GM21390 (cell line): ENCODE measurements around the gene MAML3.

Experiments used
- ATAC-seq: cut with Tn5 transposase; IDR thresholded peaks from one replicate; pipeline ENCODE4 v1.9.1; 2021; ENCODE audit not compliant: unreplicated experiment

MAML3 gene

DNA sequence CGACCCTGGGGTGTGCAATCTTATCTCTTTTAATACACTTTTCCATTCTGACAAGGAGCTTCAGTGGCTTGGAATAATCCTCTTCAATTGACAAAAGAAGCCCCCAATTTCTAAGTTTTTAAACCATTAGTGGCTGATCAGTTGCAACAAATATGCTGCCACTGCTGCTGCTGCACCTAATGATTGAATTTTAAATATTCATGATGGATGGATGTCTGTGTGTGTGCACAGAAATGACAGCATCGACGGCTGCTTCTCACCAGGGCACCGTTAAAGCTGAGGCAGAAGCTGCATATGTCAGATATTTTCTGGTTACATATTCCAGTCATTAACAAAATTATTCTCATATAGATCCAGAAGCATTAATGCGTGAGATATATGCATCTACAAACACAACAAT is 306.0 kb downstream of the MAML3 start:
- ATAC-seq = no peak

DNA sequence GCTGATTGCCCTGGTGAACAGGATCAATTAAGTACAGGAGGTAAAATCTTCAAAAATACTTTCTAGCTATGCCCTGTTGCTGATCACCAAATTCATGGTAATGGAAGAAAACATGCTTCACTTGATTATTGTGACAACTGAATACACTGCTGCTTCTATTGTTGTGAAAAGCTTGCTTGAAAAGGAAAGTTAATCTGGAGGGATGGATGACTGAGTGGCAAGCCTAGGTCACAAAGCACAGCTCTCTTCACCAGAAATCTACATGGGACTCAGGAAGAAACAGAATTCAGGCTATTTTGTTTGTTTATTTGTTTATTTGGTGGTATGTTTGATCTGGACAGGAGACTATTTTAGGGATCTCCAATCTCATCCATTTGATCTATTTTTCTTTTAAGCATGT is 306.4 kb downstream of the MAML3 start:
- ATAC-seq = no peak

DNA sequence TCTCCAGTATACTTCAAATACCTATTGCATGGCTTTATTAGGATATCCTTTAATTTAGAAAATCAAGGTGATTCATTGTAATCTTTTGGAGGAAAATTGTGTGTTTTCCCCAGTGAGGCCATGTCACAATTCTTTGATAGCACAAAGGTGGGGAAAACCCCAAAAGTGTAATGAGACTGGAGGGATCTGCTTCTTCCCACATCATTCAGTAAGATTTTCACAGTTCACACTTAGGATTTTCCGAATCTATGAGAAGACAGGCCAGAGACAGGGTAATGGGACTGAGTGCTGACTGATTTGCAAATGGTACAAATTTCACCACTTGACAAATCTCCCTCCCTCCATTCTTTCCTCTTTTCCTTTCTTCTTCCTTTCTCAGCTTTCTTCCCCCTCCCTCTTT is 307.2 kb downstream of the MAML3 start:
- ATAC-seq = no peak

- ATAC-seq = no peak
Measured at GRCh38 chr4:139845453-139846093, 308.4 kb downstream of the MAML3 start.

GRCh38 chr4:139844459-139845036 is 309.4 kb downstream of the MAML3 start:
- no peak for ATAC-seq

- no peak for ATAC-seq
Measured at GRCh38 chr4:139844057-139844456, 309.9 kb downstream of the MAML3 start.

DNA sequence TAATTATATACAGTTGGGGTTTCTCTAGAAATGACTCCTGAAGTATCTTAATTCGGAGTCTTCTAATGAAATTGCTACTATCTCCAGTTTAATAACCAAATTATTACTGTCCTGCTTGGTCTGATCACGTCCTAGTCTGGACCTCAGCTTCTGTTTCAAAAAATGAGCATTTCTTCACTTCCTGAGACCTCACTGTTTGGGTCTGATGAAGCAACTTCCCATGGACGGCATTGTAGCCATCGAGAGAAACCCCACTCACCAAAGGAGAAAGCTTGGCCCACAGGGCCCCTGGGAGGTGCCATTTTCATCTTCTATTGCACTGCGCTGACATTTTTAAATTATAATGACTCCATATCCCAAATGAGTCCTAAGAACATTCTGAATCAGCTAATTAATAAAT is 310.3 kb downstream of the MAML3 start:
- ATAC-seq = no peak

- no peak for ATAC-seq
Measured at GRCh38 chr4:139841464-139842195, 312.4 kb downstream of the MAML3 start.

DNA sequence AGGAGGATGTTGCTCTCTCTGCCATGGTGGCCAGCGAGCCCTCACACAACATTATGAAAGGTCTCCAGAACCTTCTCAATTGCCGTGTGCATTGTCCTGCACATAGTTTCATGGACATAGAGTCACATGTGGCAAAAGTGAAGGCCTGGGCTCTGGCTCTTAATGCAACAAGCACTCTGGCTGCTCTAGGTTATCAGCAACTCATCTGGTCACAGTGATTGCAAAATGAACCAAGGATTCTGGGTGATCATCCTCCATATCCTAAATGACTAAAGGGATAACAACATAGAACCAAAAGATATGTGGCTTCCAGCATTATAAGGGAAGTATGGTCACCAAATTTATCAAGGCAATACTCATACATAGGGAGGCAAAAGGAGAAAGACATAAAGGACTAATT is 313.2 kb downstream of the MAML3 start:
- ATAC-seq = no peak

DNA sequence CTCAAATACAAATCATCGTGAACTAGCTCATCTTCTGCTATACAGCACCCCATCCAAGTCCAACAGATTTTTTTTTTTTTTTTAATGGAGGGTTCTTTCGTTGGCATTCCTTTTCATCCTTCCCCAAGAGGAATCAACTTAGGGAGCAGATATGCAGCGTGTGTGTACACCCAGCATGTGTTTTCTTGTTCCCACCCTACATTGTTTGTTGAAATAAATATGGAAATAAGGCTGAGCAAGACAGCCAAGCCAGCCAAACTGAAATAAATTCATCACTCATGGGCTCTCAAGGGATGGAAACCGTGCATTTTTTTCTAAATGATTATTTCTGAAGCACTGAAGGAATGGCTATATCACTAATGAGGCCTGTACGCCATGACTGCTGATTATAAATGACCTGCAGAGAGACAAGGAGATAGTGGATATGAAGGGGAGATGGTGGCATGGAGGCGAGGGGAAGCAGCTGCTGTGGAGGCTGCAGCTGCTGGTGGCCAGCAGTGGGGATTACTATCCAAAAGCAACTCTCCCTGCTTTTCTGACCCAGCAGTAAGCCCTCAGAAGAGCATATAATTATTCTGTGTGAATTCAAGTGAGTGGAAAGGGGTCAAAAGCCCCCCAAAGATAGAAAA is 314.5 kb downstream of the MAML3 start:
- ATAC-seq = no peak

GRCh38 chr4:139838811-139839210 is 315.2 kb downstream of the MAML3 start:
- ATAC-seq = no peak

DNA sequence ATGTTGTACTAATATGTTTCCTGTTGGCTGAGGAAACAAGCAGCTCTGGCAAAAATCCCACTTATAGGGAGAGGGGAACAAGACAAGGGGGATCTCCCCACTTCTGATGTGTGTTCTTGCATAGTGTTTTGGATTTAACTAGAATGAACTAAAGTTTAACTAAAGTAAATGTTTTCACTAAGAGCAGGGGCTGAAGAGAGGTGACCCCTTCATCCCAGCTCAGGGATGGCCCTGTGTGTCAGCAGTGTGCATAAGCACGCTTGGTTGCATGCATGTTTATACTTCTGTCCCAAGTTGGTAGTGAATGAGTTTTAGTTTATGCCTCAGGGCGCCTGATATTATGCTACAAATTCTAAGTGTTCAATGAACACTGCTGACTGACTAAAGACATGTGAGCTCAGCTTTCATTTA is 319.0 kb downstream of the MAML3 start:
- no peak for ATAC-seq

DNA sequence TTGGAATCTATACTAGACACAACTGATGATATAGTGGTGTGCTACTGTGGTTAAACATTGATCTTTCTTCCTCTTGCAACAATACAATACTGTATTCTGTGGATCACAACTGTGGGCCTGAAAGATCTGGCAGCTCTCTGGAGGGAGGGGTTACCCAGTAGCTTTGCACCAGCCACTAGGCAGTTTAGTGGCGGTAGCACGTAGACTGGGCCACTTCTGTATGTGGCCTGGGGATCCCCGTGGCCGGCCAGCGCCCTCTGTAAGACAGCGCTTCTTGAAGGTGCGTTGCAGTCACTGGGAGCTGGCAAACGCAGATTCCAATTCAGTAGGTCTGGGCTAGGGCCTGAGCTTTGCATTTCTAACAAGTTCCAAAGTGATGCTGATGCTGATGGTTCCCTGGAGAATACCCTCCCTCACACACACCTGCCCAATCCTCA is 319.7 kb downstream of the MAML3 start:
- ATAC-seq = no peak

GRCh38 chr4:139833151-139833910 is 320.7 kb downstream of the MAML3 start:
- no peak for ATAC-seq

DNA sequence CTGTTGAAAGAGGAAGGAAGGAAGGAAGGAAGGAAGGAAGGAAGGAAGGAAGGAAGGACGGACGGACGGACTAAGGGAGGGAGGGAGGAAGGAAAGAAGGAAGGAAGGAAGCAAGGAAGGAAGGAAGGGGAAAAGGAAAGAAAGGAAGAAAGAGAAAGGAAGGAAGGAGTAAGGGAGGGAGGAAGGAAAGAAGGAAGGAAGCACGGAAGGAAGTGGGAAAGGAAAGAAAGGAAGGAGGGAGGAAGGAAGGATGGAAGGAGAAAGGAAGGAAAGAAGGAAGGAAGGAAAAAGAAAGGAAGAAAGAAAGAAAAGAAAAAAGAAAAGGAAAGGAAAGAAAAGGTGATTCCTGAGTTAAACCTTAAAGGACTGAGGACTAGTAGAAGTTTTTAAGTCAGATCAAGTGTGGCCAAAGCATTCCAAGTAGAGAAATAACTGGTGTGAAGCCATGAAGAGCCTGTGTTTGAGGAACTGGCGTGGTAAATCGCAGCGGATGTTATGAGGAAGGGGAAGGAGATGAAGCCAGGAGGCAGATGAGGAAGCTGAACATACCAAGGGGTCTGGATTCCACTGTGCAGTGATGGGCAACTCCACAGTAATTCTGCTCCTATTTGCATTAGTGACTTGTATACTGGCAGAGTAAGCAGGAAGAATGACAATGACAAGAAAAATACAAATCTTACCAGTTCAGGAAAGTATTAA is 324.9 kb downstream of the MAML3 start:
- no peak for ATAC-seq

DNA sequence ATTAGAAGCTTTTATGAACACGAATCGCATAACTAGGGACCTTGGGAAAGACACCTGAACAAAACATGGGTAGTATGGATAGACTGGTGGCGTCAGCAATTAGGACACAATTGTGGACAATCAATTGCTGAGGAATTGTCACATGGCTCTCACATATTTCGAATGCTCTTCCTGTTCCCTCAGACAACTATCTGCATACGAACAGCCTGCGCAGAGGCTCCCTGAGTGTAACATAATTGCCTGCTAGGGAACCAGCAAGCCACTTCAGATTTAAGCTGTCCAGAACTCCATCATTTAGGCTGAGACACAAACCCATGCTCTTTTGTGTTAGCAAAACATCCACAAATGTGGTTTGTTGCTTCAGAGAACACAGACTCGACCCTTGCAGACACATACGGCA is 327.6 kb downstream of the MAML3 start:
- no peak for ATAC-seq

DNA sequence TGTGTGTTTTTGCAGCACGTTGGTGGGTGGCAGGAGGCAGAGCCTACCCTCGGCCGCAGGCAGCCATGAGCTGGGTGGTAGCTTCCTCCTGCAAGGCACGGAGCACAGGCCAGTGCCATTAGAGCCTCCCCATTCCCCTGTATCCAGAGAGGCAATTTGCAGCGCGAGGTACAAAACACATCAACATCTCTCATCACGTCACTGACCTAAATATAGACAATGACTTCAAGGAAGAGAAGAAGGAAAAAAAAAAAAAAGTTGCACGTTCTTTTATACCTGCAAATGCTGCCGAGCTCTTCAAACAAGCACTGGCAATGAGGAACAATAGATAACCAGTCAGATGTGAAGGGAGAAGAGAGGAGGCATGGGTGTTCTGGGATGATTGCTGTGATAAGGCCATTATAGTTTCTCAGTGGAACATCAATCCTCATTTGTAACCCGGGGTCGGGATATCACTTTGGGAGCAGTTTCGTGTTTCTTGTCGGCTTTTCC is 328.4 kb downstream of the MAML3 start:
- no peak for ATAC-seq

DNA sequence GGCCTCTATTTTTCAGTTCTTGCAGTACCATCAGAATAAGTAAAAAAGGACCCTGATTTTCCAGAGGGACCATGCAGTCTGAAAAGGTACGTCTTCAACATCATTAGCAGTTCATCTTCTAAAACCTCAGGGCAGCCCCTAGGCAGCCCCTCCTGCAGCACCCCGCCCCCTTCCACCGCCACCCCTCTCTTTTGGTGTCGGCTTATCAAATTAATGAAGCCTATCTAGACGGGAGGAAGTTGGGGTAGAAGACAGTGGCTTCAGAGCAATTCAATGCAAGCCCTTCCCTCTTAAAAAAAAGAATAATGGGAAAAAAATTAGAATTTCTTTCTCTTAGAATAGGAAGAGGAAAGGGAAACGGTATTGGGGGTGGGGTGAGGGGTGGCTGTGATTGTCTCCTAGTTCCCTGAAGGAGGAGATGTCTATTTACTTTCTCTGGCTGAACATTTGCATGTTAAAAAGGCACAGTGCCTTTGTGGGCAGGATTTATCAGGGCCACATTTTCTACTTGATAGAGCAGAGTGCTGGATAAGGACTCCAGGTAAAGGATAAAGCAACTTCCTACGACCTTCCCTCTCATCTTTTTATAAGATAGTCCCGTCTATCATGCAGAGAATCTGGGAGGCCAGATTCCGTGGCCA is 329.0 kb downstream of the MAML3 start:
- no peak for ATAC-seq

DNA sequence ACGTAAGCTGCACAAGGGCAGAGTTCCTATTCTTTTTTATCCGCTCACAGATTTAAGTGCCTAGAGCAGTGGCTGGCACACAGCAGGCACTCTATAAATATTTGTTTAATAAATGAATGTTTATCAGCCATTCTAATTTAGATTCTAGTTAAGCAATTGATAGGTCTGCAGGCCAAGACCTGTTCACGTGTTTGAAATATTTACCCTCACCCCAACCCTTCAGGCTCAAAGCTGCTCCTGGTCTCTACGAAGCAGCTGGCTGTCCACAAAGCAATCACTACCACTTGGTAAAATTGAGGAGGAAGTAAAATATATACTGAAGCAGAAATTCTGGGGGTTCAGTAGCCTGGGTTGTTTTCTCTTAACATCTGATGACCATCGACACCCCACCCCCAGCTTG is 330.2 kb downstream of the MAML3 start:
- no peak for ATAC-seq

DNA sequence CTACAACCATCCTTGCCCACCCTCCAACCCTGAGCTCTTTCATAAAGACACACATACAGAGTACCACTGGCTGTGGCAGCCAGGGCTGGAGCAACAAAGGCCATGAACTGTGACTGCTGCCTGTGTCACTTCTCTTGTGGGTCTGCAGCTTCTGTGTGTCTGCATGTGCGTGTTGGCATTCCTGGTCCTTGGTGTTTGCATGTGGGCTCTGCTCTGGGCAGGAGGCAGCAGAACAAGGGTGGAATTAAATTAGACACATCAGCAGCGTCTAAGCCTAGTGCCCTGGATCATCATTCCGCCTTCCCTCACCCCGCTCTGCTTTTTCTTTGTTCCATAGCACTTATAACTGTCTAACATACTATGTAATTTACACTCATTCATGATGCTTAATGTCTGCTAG is 330.6 kb downstream of the MAML3 start:
- ATAC-seq = no peak
